Stomach (tissue), 19 donors: ENCODE measurements around the gene FOXO6. TPM values are rescaled to one million over a fixed set of nuclear protein-coding genes. Genes with fewer than 3 reads are reported as not detected.

Experiments
- DNase-seq, 2 donors: peaks; one replicate each; pipeline versions ENCODE4 v3.0.0 to v3.0.0-alpha.2; 2013 to 2019
- H3K27ac ChIP-seq, 5 donors: fragments of 200-600 bp in 4 of 5; sonication (generic) in 4 of 5; one replicate each; pipeline ENCODE4 v1.5.1; 2013 to 2019; ENCODE audit warnings: mild to moderate bottlenecking in 1 of 5, moderate library complexity in 1 of 5
- H3K27me3 ChIP-seq, 3 donors: fragments of 200-600 bp; sonication (generic); one replicate each; pipeline ENCODE4 v1.5.1; 2017 to 2019; ENCODE audit warnings: mixed run types in 1 of 3
- H3K36me3 ChIP-seq, 4 donors: fragments of 200-600 bp; sonication (generic); 1 replicate in 3 of 4; 2 replicates in 1 of 4; pipeline ENCODE4 v1.5.1; 2016 to 2019
- H3K4me1 ChIP-seq, 4 donors: fragments of 200-600 bp; sonication (generic); one replicate each; pipeline ENCODE4 v1.5.1; 2016 to 2019
- H3K4me3 ChIP-seq, 4 donors: fragments of 200-600 bp; sonication (generic) in 3 of 4; one replicate each; pipeline ENCODE4 v1.5.1; 2016 to 2019; ENCODE audit warnings: mild to moderate bottlenecking in 1 of 4
- H3K9me3 ChIP-seq, 4 donors: fragments of 200-600 bp; sonication (generic); one replicate each; pipeline ENCODE4 v1.5.1; 2016 to 2019
- EP300 ChIP-seq: sonication (generic); formaldehyde crosslinking; IDR thresholded peaks from one replicate; pipeline ENCODE4 v1.6.1; 2017; ENCODE audit warnings: antibody characterized with exemption
- POLR2A ChIP-seq, 4 donors: fragments of 450-650 bp; IDR thresholded peaks; one replicate each; pipeline ENCODE4 v1.6.1; 2016; ENCODE audit warnings: antibody characterized with exemption in 4 of 4, control low read depth in 2 of 4, mild to moderate bottlenecking in 1 of 4, moderate library complexity in 1 of 4
- POLR2AphosphoS5 ChIP-seq, 3 donors: sonication (generic); formaldehyde crosslinking; IDR thresholded peaks; one replicate each; pipeline ENCODE4 v1.6.1; 2016; ENCODE audit warnings: antibody characterized with exemption in 3 of 3
- WGBS, 5 donors: extraction: QIAGEN DNeasy Blood & Tissue Kit in 3 of 5; methylation state at CpG; one replicate each; pipeline versions ENCODE4 v1.1.5 to v1.1.7; 2013 to 2018; 5-methylcytosine and 5-hydroxymethylcytosine counted together
- intact Hi-C: fragments of 100-400 bp; cut with DNase I; formaldehyde crosslinking; loops from one replicate; pipeline ENCODE4 v1.15.1; 2023; ENCODE audit warnings: low total_unique reads
- long read RNA-seq, 10 donors: transcript quantifications; one replicate each; lab custom pipeline, GENCODE V29; 2026
- polyA plus RNA-seq, 3 donors: library from polyadenylated mRNA; stranded (reverse); fragments of 200-250 nt; gene quantifications; one replicate each; pipeline ENCODE4 v1.2.3, GENCODE V29; 2013
- total RNA-seq, 5 donors: library from RNA; depleted of rRNA; stranded (reverse); fragments of >200 nt; gene quantifications; one replicate each; pipeline versions ENCODE4 v1.1.0 to v1.2.3, GENCODE V29; 2014 to 2016
- TF ChIP-seq, protein P1 (sequence below), 7 experiments: fragments of 450-650 bp in 4 of 7; fragments of 200-600 bp in 3 of 7; sonication (generic) in 3 of 7; IDR thresholded peaks; one replicate each; pipeline ENCODE4 v1.5.1; 2016 to 2019; ENCODE audit warnings: antibody characterized with exemption in 7 of 7, control low read depth in 2 of 7, mild to moderate bottlenecking in 1 of 7
- donor health status: healthy with polysubstance abuse.
- donor health status: Bipolar disorder and iron deficiency.
- donor health status: healthy.

The FOXO6 gene
- total RNA-seq: 1 to 10 TPM in 1 of 5 donors, under 1 TPM in 1, not detected in 3; under 0.01 to 1.1 TPM
- under 1 TPM in 2 of 3 donors, not detected in 1; 0.37 to 0.83 TPM for polyA plus RNA-seq
- long read RNA-seq, donor 1: 0 reads
- long read RNA-seq, donor 2: 0 reads
- long read RNA-seq, donor 3, partial matches to known transcripts: 0 of 1 reads
- long read RNA-seq, donor 3, other reads (novel, unspliced or antisense): 0 of 1 reads
- long read RNA-seq, donor 4: 0 reads
- long read RNA-seq, donor 5, partial matches to known transcripts: 0 of 1 reads
- long read RNA-seq, donor 5, other reads (novel, unspliced or antisense): 0 of 1 reads
- long read RNA-seq, donor 6: 0 reads
- long read RNA-seq, donor 7, partial matches to known transcripts: 8 of 9 reads
- long read RNA-seq, donor 7, other reads (novel, unspliced or antisense): 0 of 9 reads
- long read RNA-seq, donor 8: 0 reads
- long read RNA-seq, donor 9: 0 reads
- long read RNA-seq, donor 10: 0 reads

DNA sequence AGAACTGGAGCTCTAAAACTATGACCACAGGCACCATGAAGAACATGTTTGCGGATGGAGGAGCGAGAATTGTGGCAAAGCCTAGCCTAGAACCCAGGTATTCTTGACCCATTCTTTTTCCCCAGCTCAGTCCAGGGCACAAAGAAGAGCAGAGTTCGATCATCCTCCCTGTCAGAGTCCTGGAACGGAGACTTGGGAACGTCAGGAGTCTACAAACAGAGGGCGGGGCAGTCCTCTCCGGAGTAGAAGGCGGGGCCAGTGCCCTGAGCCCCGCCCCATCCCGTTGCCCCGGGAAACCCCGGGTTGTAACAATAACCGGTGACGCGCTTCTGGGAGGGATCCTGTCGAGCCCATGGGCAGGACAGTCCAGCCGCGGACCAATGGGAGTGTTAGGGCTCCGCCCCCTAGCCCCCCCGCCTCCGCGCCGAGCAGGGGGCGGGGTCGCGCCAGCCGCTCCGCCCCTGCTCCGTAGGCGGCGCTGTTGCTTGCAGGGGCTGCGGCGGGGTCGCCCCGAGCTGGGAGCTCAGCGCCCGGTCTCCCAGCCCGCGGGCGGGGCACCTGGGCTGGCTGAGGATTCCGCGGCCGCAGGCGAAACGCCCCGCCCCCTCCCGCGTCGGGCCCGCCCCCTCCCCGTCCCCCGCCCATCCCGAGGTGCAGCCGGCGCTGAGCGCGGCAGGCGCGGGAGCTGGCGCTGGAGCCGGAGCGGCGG is at the start of gene FOXO6:
FOXO6 (plus strand) TSS at position 649 of the 709 bp plus-strand sequence.
- Histone ChIP-seq H3K4me3 (peak within 1 kb of the TSS; percentile 63 to 77 (median 70)), H3K36me3 (no peaks in the 10 kb centered on the region), H3K4me1 (peaks cover 20 to 62% (median 48%) of the 10 kb centered on the region in 4 donors), H3K9me3 (no peaks in the 10 kb centered on the region), H3K27me3 (peaks cover 0 to 33% (median 18%) of the 10 kb centered on the region in 3 donors), H3K27ac (peak within 1 kb of the TSS in 4 of 5 donors; percentile 32 to 78 (median 73))
- intact Hi-C loops: no loop called here
- TF ChIP-seq EP300 (no peak), POLR2A (IDR thresholded peaks at IDR 0.05) (no peak), POLR2AphosphoS5 (IDR thresholded peaks at IDR 0.05) (peak in 1 of 3 donors; percentile 38)
- TF ChIP-seq, protein P1, sequence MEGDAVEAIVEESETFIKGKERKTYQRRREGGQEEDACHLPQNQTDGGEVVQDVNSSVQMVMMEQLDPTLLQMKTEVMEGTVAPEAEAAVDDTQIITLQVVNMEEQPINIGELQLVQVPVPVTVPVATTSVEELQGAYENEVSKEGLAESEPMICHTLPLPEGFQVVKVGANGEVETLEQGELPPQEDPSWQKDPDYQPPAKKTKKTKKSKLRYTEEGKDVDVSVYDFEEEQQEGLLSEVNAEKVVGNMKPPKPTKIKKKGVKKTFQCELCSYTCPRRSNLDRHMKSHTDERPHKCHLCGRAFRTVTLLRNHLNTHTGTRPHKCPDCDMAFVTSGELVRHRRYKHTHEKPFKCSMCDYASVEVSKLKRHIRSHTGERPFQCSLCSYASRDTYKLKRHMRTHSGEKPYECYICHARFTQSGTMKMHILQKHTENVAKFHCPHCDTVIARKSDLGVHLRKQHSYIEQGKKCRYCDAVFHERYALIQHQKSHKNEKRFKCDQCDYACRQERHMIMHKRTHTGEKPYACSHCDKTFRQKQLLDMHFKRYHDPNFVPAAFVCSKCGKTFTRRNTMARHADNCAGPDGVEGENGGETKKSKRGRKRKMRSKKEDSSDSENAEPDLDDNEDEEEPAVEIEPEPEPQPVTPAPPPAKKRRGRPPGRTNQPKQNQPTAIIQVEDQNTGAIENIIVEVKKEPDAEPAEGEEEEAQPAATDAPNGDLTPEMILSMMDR (IDR thresholded peaks at IDR 0.05): peak in 4 of 7 experiments; percentile 32 to 79 (median 46)
- DNase-seq: peak; percentile 99 to 100
- WGBS, 5 donors: 2 to 14% (median 2%) methylated on average over 7 to 63 of the region's 63 CpGs

- no peaks in the 10 kb centered on the region for H3K36me3 ChIP-seq
- H3K27me3 ChIP-seq: no peaks in the 10 kb centered on the region
- peaks cover 0 to 4% (median 0%) of the 10 kb centered on the region in 4 donors for H3K9me3 ChIP-seq
- no peak for TF ChIP-seq POLR2AphosphoS5 (IDR thresholded peaks at IDR 0.05)
- no peak for TF ChIP-seq POLR2A (IDR thresholded peaks at IDR 0.05)
- TF ChIP-seq, protein P1 (IDR thresholded peaks at IDR 0.05): no peak
- no peak for TF ChIP-seq EP300
- no peak for DNase-seq
- no peak overlapping the region for H3K4me3 ChIP-seq
- whole genome bisulfite sequencing, 5 donors: 81 to 92% (median 88%) methylated on average over 4 of the region's 4 CpGs
- intact Hi-C loops: loop anchor here (10.0 kb wide), 1 partner anchor 102 kb away; no protein-coding TSS in a partner anchor
- H3K27ac ChIP-seq: peak overlapping the region in 2 of 5 donors; percentile 4
- peaks cover 0 to 19% (median 13%) of the 10 kb centered on the region in 4 donors for H3K4me1 ChIP-seq
These were observed 48.1 kb upstream of the FOXO6 start for GRCh38 chr1:41312991-41313645.

GRCh38 chr1:41313661-41314131 is 47.5 kb upstream of the FOXO6 start:
- peak in 1 of 2 donors; percentile 29 for DNase-seq
- Histone ChIP-seq H3K4me3 (no peak overlapping the region), H3K9me3 (no peaks in the 10 kb centered on the region), H3K4me1 (peaks cover 0 to 19% (median 13%) of the 10 kb centered on the region in 4 donors), H3K27me3 (no peaks in the 10 kb centered on the region), H3K27ac (peak overlapping the region in 2 of 5 donors; percentile 4), H3K36me3 (no peaks in the 10 kb centered on the region)
- 63 to 76% (median 74%) methylated on average over 6 to 7 of the region's 7 CpGs for WGBS, 5 donors
- TF ChIP-seq EP300: no peak
- TF ChIP-seq, protein P1 (IDR thresholded peaks at IDR 0.05): peak in 4 of 7 experiments; percentile 16 to 38 (median 23)
- intact Hi-C loops: loop anchor here (10.0 kb wide), 1 partner anchor 101 kb away; no protein-coding TSS in a partner anchor
